Cardiac muscle cell (in vitro differentiated cells and primary cell): ENCODE measurements around the gene RETREG1. TPM values are rescaled to one million over a fixed set of nuclear protein-coding genes. Genes with fewer than 3 reads are reported as not detected.

Source experiments
- DNase-seq, 2 donors: peaks; one replicate each; pipeline versions ENCODE4 v3.0.0 to v3.0.0-alpha.2; 2010 to 2017; ENCODE audit warnings: low read depth in 1 of 2, low spot score in 1 of 2
- H3K27ac ChIP-seq: fragments of 200-600 bp; sonication (generic); 2 replicates; pipeline ENCODE4 v1.5.1; 2016
- H3K27me3 ChIP-seq: fragments of 200-600 bp; sonication (generic); 2 replicates; pipeline ENCODE4 v1.6.0; 2016; ENCODE audit warnings: control low read depth
- H3K36me3 ChIP-seq: fragments of 200-600 bp; sonication (generic); 2 replicates; pipeline ENCODE4 v1.5.1; 2016; ENCODE audit warnings: control low read depth
- H3K4me1 ChIP-seq: fragments of 200-600 bp; sonication (generic); 2 replicates; pipeline ENCODE4 v1.8.1; 2017; ENCODE audit warnings: low read depth, mild to moderate bottlenecking, mixed run types
- H3K4me3 ChIP-seq: fragments of 200-600 bp; sonication (generic); 2 replicates; pipeline ENCODE4 v1.5.1; 2016; ENCODE audit warnings: mild to moderate bottlenecking
- H3K9me3 ChIP-seq: fragments of 200-600 bp; sonication (generic); 2 replicates; pipeline ENCODE4 v1.5.1; 2017; ENCODE audit warnings: low read depth, mild to moderate bottlenecking, control low read depth
- polyA plus RNA-seq: library from polyadenylated mRNA; unstranded; fragments of >200 nt; fragmentation: Nextera tagmentation; extraction: Ambion mirVana; gene quantifications from 2 replicates; pipeline ENCODE4 v1.2.1, GENCODE V29; 2016
- total RNA-seq: library from RNA; depleted of rRNA; stranded (reverse); fragments of >200 nt; gene quantifications from 2 replicates; pipeline ENCODE4 v1.2.3, GENCODE V29; 2016
- TF ChIP-seq, protein P1 (sequence below): IDR thresholded peaks from 2 replicates; pipeline ENCODE4 v1.5.1; 2012; ENCODE audit warnings: low read depth, mild to moderate bottlenecking, low read length

RETREG1 gene
- total and polyA plus RNA-seq, 2 experiments from 2014 or later, result 14.0 to 39.2 TPM

DNA sequence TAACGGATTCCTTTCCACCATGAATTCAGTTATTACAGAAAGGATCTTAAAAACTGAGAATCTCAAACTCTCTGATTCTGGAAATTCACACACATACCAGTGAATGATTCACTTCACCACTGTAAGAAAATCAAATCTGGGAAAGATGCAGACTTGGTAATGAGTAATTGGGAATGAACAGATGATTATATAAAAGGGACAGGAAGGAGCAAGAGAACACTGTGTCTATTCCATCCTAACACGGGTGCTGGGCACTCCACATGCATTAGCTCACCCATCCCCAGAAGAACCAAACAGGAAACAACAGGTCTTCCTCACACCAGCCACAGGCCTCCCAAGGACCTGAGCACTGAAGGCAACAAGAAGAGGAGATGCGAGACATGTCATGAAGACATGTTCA is 76.4 kb downstream of the RETREG1 start:
- no peak overlapping the region for H3K27ac ChIP-seq
- no peaks in the 10 kb centered on the region for H3K9me3 ChIP-seq
- H3K36me3 ChIP-seq, result no peaks in the 10 kb centered on the region
- TF ChIP-seq, protein P1, sequence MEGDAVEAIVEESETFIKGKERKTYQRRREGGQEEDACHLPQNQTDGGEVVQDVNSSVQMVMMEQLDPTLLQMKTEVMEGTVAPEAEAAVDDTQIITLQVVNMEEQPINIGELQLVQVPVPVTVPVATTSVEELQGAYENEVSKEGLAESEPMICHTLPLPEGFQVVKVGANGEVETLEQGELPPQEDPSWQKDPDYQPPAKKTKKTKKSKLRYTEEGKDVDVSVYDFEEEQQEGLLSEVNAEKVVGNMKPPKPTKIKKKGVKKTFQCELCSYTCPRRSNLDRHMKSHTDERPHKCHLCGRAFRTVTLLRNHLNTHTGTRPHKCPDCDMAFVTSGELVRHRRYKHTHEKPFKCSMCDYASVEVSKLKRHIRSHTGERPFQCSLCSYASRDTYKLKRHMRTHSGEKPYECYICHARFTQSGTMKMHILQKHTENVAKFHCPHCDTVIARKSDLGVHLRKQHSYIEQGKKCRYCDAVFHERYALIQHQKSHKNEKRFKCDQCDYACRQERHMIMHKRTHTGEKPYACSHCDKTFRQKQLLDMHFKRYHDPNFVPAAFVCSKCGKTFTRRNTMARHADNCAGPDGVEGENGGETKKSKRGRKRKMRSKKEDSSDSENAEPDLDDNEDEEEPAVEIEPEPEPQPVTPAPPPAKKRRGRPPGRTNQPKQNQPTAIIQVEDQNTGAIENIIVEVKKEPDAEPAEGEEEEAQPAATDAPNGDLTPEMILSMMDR, result no peak
- no peak overlapping the region for H3K4me3 ChIP-seq
- H3K27me3 ChIP-seq, result no peaks in the 10 kb centered on the region
- peaks cover 3% of the 10 kb centered on the region for H3K4me1 ChIP-seq
- DNase-seq, result peak in 1 of 2 donors; percentile 15

- Histone ChIP-seq H3K27ac (no peak overlapping the region), H3K36me3 (no peaks in the 10 kb centered on the region), H3K4me1 (no peaks in the 10 kb centered on the region), H3K4me3 (no peak overlapping the region), H3K9me3 (no peaks in the 10 kb centered on the region), H3K27me3 (no peaks in the 10 kb centered on the region)
- TF ChIP-seq, protein P1, result no peak
- peak in 1 of 2 donors; percentile 53 for DNase-seq
Observed at GRCh38 chr5:16539169-16539666, 77.6 kb downstream of the RETREG1 start.

DNA sequence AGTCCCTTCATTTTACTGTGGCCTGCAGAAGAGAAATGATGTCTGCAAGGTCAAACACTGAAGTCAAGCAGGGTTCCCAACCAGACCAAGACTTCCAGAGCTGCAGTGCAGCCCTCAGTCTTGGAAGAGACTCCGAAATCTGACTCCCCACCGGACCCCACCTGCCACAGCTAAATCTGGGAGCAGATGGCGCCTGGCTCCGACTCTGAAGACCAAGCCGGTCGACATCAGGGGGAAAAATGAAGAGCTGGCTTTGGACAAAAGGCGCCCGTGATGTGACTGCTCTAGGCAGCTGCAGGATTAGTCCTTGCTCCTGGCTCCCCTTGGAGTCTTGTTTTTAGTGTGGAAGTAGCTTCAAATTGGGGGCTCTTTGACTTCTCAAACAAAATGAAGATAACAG is 78.8 kb downstream of the RETREG1 start:
- no peaks in the 10 kb centered on the region for H3K9me3 ChIP-seq
- no peaks in the 10 kb centered on the region for H3K27me3 ChIP-seq
- DNase-seq, result no peak
- TF ChIP-seq, protein P1, result no peak
- H3K4me3 ChIP-seq, result no peak overlapping the region
- H3K27ac ChIP-seq, result no peak overlapping the region
- H3K4me1 ChIP-seq, result no peaks in the 10 kb centered on the region
- no peaks in the 10 kb centered on the region for H3K36me3 ChIP-seq

GRCh38 chr5:16536818-16537217 is 80.0 kb downstream of the RETREG1 start:
- H3K4me3 ChIP-seq, result no peak overlapping the region
- H3K27ac ChIP-seq, result no peak overlapping the region
- no peaks in the 10 kb centered on the region for H3K9me3 ChIP-seq
- no peak for DNase-seq
- no peaks in the 10 kb centered on the region for H3K27me3 ChIP-seq
- no peaks in the 10 kb centered on the region for H3K36me3 ChIP-seq
- TF ChIP-seq, protein P1, result no peak
- no peaks in the 10 kb centered on the region for H3K4me1 ChIP-seq

GRCh38 chr5:16536246-16536645 is 80.6 kb downstream of the RETREG1 start:
- no peaks in the 10 kb centered on the region for H3K9me3 ChIP-seq
- TF ChIP-seq, protein P1, result no peak
- no peak overlapping the region for H3K4me3 ChIP-seq
- DNase-seq, result no peak
- no peaks in the 10 kb centered on the region for H3K27me3 ChIP-seq
- H3K27ac ChIP-seq, result no peak overlapping the region
- H3K4me1 ChIP-seq, result no peaks in the 10 kb centered on the region
- no peaks in the 10 kb centered on the region for H3K36me3 ChIP-seq

DNA sequence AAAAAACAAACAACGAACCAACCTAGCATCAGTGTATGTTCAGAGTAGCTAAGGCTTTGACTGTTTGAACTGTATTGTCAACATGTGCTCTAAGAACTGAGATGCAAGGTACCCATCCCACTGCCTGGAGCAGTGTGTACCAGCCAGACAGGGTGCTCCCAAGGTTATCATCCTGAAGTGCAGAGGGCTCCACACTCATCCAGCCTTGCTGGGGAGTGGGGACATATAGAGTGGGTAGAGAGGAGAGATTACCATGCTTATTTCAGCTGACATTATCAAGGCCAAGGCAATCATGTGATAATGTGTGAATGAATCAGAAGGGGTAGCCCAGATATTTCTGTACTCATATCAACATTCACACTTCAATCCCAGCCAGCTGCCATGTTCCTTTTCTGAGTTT is 82.5 kb downstream of the RETREG1 start:
- Histone ChIP-seq H3K36me3 (no peaks in the 10 kb centered on the region), H3K4me3 (no peak overlapping the region), H3K4me1 (no peaks in the 10 kb centered on the region), H3K27ac (no peak overlapping the region), H3K9me3 (no peaks in the 10 kb centered on the region), H3K27me3 (no peaks in the 10 kb centered on the region)
- DNase-seq, result no peak
- TF ChIP-seq, protein P1, result no peak
